GM18868 (cell line): ENCODE data around the gene WFDC5.

Experiments used
- ATAC-seq: cut with Tn5 transposase; IDR thresholded peaks from one replicate; pipeline ENCODE4 v1.9.1; 2021; ENCODE audit warnings: mild to moderate bottlenecking, moderate library complexity; ENCODE audit not compliant: unreplicated experiment

The WFDC5 gene

GRCh38 chr20:45115829-45116228 lies 855 bp upstream of the WFDC5 start:
- ATAC-seq, result no peak

DNA sequence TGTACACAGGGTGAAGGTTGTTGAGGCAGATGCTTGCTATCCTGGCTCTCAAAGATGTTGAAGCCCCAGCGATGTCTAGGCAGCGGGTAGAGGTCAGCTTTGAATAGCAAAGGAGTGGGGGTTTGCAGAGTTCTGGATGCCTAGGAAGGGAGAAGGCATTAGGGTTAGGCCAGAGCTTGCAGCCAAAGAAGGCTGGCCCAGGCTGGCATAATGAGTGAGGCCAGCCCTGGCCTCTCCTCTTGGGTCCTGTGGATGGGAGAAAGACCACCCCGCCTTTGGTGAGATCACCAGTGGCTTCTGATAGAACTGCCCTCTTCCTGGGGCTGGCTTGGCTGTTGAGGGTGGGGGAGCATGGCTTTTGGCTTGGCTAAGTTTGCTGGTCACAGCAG lies 406 bp upstream of the WFDC5 start:
- no peak for ATAC-seq

DNA sequence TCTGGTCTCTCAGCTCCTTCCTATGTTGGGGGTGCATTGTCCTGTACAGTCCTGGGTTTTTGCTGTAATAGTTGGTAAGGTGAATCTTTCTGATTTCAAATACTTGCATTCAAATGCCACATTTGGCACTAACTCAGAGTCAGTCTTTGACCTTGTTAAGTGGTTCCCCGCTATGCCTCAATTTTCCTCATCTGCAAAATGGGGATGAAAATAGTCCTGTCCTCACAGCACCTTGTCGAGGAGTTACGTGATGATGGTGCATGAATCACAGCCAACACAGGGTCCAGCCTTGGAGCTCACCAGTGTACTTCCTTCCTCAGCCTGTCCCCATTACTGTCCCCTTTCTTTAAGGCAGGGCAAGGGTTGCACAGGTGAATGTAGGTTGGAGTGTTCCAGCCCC lies 1.1 kb downstream of the WFDC5 start:
- no peak for ATAC-seq

- ATAC-seq, result no peak
Measured at GRCh38 chr20:45112754-45113153, 2.2 kb downstream of the WFDC5 start.

DNA sequence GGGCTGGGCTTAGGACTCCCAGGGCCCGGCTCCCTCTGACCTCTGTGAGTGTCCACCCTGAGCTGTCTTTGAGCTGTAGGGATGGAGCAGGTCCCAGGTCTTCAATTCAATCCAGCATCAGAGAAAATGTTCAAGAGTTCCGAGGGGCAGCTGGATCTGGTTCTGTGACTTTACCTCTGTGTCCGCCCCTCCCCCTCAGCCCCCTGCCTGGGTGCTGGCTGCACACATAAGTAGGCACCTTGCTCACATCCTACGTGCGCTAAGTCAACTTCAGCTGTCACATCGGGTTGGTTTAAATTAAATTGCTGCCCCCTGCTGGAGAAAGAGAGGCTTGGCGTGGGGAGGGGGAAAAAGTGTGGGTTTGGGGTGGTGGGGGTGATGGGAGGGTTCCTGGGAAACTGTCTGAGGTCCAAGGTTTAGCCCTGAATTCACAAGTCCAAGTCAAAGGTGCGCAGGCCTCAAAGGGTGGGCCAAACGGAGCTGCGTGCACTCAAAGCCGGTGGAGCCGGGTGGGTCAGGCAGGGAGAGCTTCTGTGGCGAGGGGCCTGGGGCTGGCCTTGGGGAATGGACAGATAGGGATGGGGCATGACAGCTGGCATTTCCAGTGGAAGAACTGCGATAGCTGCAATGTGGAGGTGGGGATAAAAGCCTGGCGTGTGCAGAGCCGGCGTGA lies 3.0 kb downstream of the WFDC5 start:
- ATAC-seq, result no peak

GRCh38 chr20:45111285-45111684 lies 3.7 kb downstream of the WFDC5 start:
- ATAC-seq, result no peak

- no peak for ATAC-seq
Measured at GRCh38 chr20:45110301-45110700, 4.7 kb downstream of the WFDC5 start.

DNA sequence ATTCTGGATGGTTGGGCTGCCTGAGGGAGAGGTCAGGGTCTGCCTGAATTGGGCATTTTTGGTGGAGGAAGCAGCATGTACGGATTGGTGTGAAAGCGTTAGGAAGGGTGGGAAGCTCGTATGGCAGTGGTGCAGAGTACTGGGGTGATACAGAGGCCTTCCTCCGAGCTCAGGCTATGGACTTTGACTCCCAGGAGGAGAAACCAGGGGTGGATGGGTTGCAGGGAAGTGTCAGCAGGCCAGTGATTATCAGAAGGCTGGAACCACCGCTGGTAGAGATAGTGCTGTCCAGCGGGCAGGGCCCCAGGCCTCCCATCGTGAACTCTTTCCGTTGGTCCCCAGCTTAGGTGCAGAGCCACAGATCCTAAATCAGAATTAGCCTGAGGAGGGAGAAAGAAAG lies 5.3 kb downstream of the WFDC5 start:
- ATAC-seq, result no peak

DNA sequence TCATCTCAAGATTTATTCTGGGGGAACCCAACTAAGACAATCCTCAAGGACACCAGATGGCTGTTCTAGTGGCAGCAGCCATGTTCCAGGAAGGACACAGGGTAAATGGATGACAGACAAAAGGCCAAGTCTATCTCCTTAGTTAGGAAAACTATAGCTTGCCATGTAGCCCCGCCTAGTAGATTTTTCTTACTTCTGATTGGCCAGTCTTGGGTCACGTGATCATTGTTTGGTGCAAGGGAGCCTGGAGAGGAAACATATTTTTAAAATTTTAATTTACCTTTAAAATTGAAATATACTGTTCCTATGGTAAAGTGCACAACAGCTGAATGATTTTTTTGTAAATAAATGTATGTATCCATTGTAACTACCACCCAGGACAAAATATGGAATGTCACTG lies 9.7 kb downstream of the WFDC5 start:
- no peak for ATAC-seq

DNA sequence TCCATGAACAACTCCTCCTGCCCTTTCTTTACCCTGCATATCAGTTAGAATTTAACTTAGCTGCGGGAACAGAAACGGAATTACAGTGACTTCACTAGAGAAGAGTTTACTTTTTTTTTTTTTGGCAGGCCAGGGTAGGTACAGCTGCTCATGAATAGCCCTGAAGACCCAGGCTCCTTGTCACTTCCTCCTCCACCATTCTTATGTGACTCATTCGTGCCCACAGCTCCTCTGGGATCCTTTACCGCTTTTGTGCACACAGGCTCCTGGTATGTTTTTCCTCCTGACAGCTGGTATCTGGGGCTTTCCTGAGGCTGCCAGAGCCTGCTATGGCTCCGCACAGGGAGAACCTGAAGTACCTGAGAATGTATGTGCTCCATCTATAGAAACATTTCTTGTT lies 10.2 kb downstream of the WFDC5 start:
- no peak for ATAC-seq

DNA sequence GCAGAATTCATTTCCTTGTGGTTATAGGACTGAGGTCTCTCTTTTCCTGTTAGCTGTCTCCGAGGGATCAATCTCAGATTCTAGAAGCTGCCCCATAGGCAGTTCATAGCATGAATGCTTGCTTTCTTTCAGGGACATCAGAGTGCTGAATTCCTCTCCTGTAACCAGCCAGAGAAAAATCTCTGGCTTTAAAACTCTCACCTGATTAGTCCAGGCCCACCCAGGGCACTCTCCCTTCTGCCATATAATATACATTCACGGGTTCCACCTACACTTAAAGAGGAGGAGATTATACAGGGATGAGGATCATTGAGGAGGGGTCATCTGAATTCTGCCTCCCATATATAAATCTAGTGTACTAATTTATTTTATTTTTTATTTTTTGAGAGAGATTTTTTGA lies 11.9 kb downstream of the WFDC5 start:
- no peak for ATAC-seq

DNA sequence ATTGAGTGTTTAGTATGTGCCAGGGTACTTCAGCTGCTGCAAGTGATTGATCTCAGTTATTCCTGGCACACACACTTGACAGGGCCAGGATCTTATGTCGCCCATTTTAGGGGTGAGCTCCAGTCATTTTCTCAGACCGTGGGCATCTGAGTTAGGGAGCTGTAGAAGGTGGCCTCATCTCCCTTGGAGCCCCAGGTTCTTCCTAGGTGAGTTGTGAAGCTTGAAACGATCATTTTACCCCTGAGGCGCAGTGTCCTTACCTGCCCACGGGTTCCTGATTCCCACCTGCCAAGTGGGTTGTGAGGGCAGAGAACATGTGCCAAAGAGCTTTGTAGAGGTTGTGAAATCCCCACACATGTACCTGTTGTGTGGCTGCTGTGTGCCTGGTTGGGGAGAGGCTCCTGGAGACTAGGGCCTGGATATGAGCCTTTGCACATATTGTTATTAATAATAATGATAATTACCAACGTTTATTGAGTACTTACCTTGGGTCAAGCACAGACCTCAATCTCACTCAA lies 13.6 kb downstream of the WFDC5 start:
- ATAC-seq, result no peak

DNA sequence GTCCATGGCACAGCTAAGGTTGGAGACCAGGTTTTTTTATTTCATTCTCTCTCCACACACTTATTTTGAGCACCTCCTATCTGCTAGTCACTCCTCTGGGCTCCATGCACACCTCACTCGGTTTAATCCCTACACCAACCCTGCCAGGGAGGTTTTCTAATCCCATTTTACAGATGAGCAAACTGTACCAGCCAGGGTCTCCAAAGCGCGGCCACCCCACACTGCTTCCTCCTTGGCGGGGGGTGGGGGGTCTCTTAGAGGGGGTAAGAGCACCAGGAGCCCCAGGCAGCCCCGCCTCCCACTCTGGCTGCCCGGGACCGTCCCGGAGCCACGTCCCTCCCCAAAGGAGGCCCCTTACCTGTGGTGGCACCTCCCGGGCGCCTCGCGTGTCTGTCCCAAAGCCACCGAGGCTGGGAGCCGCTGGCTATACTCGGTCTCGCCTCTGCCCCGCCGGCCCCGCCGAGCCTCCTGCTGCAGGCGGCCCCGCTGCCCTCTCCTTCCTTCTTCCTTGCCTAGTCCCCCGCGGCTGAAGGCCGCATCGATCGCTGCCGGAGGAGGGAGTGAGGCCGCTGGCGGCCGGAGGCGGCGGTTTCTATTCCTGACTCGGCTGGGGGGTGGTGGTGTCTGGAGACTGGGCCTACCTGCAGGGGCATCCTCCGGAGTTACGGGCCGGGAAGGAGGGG lies 14.3 kb downstream of the WFDC5 start, which contains the start of gene KCNS1:
Gene KCNS1, minus strand, starts transcription at position 565 of the 683 bp plus-strand sequence. CDS start 1,891 bp downstream, outside the sequence.
- ATAC-seq, result no peak

GRCh38 chr20:45098103-45098773 lies 16.7 kb downstream of the WFDC5 start:
- ATAC-seq, result no peak

GRCh38 chr20:45097485-45098102 lies 17.4 kb downstream of the WFDC5 start:
- no peak for ATAC-seq

GRCh38 chr20:45096781-45097180 lies 18.2 kb downstream of the WFDC5 start:
- ATAC-seq, result no peak

GRCh38 chr20:45095805-45096238 lies 19.2 kb downstream of the WFDC5 start:
- ATAC-seq, result no peak

GRCh38 chr20:45094864-45095574 lies 20.0 kb downstream of the WFDC5 start:
- no peak for ATAC-seq

GRCh38 chr20:45094201-45094600 lies 20.8 kb downstream of the WFDC5 start:
- no peak for ATAC-seq

- ATAC-seq, result no peak
Measured at GRCh38 chr20:45092898-45093297, 22.1 kb downstream of the WFDC5 start.

GRCh38 chr20:45091366-45091765 lies 23.6 kb downstream of the WFDC5 start:
- no peak for ATAC-seq
